Amniotic stem cell (primary cell): Measurements from ENCODE around the gene MEF2D.

ENCODE experiments used
- DNase-seq: peaks from one replicate; lab custom pipeline; 2025; lab: John Stamatoyannopoulos, UW

Gene MEF2D

DNA sequence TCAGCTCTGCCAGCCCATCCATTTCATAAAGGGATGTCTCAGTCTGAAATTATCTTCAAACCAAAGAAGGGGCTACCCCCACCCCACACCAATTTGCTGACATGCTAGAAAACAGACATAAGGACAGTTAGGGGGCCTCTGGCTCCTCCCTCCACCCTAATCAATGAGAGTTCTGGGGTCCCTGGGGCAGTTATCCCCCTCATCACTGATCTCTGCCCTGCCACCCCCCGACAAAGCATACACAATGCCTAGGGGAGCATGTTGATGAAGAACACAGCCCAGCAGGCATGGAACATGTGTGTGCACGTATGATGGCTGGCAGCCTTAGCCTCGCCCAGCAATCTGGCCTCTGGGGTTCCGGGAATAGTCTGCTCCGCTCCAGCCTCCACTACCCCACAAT is 72.6 kb downstream of the MEF2D start:
- DNase-seq, result no peak

- DNase-seq, result no peak
Observed at GRCh38 chr1:156425943-156426342, 74.6 kb downstream of the MEF2D start.

DNA sequence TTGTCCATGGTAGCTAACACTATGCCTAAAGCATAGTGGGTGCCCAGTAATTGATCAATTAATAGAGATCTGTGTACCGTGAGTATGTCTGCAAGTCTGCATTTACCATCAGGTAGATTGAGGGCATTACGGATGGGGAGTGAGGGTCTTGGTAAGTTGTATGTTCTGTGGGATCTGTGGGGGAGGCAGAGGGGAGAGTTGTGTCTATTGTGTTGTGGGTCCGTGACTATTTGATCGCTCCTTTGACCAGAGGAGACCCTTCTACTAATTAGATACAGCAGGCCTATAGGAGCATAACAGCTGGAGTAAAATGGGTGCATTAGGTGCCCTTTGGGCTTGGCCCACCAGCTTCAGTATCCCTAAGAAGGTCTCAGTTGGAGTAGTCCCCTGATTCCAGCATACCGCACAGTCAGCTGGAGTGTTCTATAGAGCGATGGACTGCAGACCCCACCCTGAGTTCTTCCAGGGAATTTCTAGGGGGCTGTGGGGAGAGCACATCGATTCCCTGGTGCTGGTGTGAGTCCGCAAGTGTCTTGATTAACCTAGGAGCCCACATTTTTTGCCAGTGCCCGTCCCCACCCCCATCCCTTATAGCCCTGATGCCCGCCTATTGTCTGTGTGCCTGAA is 75.7 kb downstream of the MEF2D start:
- DNase-seq, result no peak

DNA sequence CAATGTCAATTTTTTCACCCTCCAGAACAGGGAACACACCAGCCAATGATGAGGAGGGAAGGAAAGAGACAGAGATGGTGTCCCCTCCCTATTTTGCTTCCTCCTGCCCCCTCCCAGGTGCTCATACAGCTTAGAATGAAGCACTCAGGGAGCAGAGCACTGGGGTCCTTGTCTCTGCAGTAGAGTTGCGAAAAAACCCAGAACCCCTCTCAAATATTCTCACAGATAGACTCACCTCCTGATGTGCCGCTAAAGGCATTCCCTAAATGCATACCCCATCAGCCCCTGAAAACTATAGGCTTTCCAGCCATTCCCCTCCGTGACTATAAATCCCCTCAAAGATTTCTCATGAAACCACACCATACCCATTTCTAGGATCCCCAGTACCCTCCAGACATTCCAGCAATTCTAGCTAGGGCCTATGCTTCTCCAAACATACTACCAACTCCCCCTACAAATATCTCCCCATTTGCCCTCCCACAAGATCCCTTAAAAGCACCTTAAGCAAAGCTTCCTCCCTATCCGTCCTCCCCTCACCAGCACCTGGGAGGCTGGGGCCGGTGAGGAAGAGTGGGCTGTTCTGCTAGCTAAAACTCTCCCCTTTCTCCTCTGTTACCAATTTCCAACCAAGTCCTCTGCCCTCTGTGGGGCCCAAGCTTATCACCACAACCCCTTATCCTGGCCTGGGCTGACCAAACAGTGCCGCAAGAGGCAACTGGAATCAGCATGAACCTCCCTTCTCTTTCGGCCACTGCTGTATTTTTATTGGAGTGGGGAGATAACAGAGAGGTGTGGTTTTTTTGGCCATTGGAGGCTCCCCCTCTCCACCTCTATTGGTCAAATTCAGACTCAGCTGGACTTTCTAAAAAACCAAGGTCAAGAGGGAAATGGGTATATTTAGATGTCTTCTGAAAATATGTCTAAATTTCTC is 76.9 kb downstream of the MEF2D start:
- DNase-seq, result no peak

GRCh38 chr1:156422602-156423091 is 77.9 kb downstream of the MEF2D start:
- no peak for DNase-seq

DNA sequence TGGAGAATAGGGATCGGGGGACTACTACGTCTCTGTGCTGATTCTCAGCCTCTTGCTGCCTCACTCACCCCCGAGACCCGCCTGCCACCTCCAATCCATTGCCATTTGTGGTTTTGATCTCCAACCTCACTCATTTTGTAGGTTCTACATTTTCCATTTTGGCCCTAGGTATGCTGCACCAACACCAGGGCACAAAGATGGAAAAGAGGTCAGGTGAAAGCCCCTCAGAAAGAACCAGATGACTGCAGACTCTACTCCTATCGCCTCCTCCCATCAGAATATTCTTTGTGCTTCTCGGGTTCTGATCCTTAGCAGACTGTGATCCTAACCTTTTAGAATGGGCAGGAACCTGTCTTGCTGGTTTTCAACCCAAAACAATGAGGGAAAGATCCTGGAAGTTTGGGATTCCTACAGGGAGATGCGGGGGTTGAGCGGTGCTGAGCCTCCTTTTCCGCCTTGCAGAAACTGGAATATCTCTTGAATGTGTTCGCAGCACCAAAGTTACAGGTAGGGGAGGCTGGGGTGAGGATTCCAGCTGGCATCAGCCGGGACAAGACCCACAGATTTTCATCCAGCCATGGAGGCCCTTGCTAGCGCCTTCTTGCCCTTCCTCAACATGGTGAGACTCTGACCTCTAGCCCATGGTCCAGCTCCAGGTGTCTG is 78.5 kb downstream of the MEF2D start:
- DNase-seq, result no peak

DNA sequence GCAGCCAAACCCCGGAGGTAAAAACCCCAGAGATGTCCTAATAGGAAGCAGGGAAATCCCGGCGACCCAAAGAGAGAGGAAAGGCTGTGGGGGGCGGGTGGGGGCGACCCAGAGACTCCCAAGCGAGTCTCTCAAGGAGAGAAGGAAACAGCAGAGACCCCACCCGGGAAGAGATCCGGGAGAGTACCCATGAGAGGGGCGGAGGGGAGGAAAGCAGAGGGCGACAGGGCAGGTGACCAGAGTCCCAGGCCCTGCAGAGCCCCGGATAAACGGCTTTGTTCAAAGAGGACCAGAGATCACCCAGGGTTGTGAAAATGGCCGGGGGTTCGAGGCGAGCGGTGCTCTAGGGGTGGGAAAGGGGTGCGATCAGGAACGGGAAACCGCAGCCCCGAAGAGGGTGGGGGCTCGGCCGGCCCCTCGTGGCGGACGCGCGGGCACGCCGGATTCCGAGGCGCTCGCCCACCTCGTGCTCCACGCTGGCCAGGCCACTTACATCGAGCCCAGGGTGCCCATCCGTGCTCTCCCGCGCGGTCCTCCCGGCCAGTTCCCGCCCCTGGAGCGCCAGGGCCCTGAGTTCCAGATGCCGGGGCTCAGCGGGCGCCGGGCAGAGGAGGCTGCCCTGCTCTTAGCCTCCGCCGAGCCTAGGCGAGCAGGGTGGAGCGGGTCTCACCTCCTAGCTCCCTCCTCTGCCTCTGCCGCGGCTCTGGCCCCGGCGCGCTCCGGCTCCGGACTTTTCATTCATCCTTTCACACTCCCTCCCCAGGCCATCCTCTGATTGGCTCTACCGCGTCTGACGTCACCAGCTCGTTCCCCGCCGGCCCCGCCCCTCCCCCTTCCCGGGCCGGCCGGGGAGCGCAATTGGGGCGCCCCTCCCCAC is 79.3 kb downstream of the MEF2D start:
- DNase-seq, result peak; percentile 15

DNA sequence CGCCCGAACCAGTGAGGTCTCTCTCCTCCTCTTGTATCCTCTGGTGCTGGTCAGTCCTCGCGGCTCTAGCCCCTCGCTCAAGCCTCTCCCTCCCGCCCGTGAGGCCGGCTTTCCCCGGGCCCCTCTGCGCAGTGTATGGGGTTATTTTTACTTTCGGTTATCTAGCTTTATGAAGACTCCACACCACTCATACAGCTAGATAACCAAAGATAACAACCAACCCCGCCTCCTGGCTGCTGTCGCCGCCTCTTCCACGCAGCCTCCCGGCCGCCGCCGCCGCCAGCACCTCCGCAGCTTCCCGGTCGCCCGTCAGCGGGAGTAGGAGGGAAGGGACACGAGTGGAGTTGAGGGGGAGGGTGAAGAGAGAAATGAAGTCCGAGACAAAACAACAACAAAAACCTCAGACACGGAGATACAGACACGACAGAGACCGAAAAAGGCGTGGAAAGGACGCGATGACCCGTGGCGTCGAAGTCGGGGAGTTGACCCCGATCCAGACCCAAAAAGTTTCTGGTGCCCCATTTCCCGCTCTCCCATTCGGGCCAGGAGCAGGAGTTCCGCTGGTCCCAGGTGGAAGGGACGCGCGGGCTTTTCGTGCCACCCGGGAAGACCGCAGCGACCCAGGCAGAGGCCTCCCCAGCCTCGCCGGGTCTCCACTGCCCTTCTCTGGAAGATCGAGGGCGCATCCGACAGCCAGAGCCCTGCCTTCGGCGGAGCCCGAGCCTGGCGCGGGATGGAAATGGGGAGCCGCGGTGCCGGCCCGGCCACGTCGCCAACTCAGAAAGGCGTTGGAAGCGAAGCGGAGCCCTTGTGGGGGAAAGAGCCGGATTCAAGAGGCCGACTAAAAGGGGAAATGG is 80.1 kb downstream of the MEF2D start:
- no peak for DNase-seq

GRCh38 chr1:156419854-156420204 is 80.7 kb downstream of the MEF2D start:
- no peak for DNase-seq

DNA sequence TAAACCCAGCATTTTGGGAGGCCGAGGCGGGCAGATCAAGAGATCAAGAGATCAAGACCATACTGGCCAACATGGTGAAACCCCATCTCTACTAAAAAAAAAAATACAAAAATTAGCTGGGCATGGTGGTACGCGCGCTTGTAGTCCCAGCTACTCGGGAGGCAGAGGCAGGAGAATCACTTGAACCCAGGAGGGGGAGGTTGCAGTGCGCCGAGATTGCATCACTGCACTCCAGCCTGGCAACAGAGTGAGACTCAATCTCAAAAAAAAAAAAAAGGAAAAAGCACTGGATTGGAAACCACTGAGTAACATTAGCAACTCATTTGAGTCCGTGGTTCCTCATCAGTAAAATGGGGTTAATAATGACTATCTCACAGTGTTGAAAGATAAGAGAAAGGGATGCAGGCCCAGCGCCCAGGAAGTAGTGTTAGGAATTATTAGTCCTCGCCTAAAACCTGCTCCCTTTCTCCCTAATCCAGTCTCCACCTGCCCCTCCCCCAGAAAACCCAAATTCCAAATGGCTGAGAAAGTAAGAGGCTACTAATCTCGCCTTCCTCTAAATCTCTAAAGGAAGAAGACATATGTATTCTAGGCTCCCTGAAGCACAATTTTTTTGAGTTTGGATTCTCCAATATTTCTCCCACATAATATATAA is 82.0 kb downstream of the MEF2D start:
- DNase-seq, result no peak

- no peak for DNase-seq
Observed at GRCh38 chr1:156417401-156418020, 83.1 kb downstream of the MEF2D start.

GRCh38 chr1:156416993-156417392 is 83.6 kb downstream of the MEF2D start:
- no peak for DNase-seq

DNA sequence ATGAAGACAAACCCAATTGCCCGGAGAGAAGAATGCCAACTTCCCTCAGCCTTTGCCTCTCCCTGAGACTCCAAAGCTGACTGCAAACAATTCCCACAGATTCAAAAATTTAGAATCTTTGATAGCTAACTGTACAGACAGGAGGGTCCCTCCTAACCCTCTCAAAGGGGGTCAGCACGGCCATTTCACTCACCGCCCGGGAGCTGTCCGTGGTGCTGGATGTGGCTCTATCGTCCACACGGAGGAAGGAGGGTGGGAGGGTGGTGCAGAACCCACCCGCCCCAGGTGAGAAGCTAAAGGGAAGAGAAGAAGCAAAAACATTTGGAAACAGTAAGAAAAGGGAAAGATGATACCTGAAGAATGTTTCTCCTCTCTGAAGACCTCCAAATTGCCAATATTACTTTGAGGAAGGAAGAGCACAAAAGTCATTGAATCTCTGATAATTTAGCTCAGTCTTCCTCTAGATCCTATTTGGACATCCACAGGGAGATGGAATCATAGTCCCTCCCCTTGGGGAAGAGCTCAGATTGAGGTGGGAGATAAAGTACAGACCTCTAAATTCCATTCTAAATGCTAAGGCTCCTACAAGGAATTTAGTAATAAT is 86.0 kb downstream of the MEF2D start:
- no peak for DNase-seq
